ENCODE results near the gene NMBR.
"Not testable (repeated sequence)": the region's sequence is repeated elsewhere in the genome, so short reads cannot be mapped to it uniquely, and the experiment has no call there.

NMBR gene

GRCh38 chr6:142058551-142059290 lies 88.2 kb downstream of the NMBR start:
- DNase-seq (ENCODE audit: low read depth in 2 of 2), result no peak

- no peak for DNase-seq (ENCODE audit: low read depth in 2 of 2)
These were observed 91.7 kb downstream of the NMBR start for GRCh38 chr6:142055219-142055618.

GRCh38 chr6:142051404-142051803 lies 95.5 kb downstream of the NMBR start:
- no peak for DNase-seq (ENCODE audit: low read depth in 2 of 2)

- DNase-seq (ENCODE audit: low read depth in 2 of 2), result no peak
These were observed 98.3 kb downstream of the NMBR start for GRCh38 chr6:142048593-142048980.

GRCh38 chr6:142047934-142048592 lies 98.9 kb downstream of the NMBR start:
- no peak for DNase-seq (ENCODE audit: low read depth in 2 of 2)

GRCh38 chr6:142045380-142046278 lies 101.3 kb downstream of the NMBR start:
- no peak for DNase-seq (ENCODE audit: low read depth in 2 of 2)

GRCh38 chr6:142035890-142036289 lies 111.0 kb downstream of the NMBR start:
- DNase-seq (ENCODE audit: low read depth in 2 of 2), result no peak

GRCh38 chr6:142031035-142031434 lies 115.9 kb downstream of the NMBR start:
- no peak for DNase-seq (ENCODE audit: low read depth in 2 of 2)

GRCh38 chr6:142030115-142030619 lies 116.8 kb downstream of the NMBR start:
- DNase-seq (ENCODE audit: low read depth in 2 of 2), result no peak

GRCh38 chr6:142028527-142028926 lies 118.4 kb downstream of the NMBR start:
- no peak for DNase-seq (ENCODE audit: low read depth in 2 of 2)

- not testable (repeated sequence) for DNase-seq (ENCODE audit: low read depth in 2 of 2)
These were observed 119.1 kb downstream of the NMBR start for GRCh38 chr6:142027804-142028203.

- no peak for DNase-seq (ENCODE audit: low read depth in 2 of 2)
These were observed 119.8 kb downstream of the NMBR start for GRCh38 chr6:142027074-142027473.

- DNase-seq (ENCODE audit: low read depth in 2 of 2), result no peak
These were observed 120.5 kb downstream of the NMBR start for GRCh38 chr6:142026471-142026870.
